RWPE1 (cell line): ENCODE measurements around the gene CST9.

Experiments
- CTCF ChIA-PET: fragments of 350-600 bp; sonication (Branson Sonifier 250); formaldehyde crosslinking; extraction: SDS; loops from one replicate; lab custom pipeline; 2021; lab: Yijun Ruan, JAX
- POLR2A ChIA-PET: fragments of 400-600 bp; formaldehyde crosslinking; extraction: SDS; loops from one replicate; lab custom pipeline; 2020; ENCODE audit warnings: antibody characterized with exemption; ENCODE audit not compliant: low non-redundant PET; lab: Yijun Ruan, JAX
- DNase-seq: peaks from one replicate; pipeline ENCODE4 v3.0.0; 2012; ENCODE audit warnings: low spot score
- H3K27ac ChIP-seq: fragments of 450-650 bp; 2 replicates; pipeline ENCODE4 v1.5.1; 2017
- CTCF ChIP-seq: fragments of 450-650 bp; conservative IDR thresholded peaks from 2 replicates; pipeline ENCODE4 v1.5.1; 2017; ENCODE audit warnings: low read depth, mild to moderate bottlenecking

CST9 gene

GRCh38 chr20:23644164-23644563 is 38.4 kb upstream of the CST9 start:
- ChIA-PET CTCF (no interaction called here), POLR2A (no interaction called here)
- no peak overlapping the region for H3K27ac ChIP-seq
- no peak for DNase-seq
- no peak for TF ChIP-seq CTCF

- no peak for DNase-seq
- TF ChIP-seq CTCF = no peak
- POLR2A ChIA-PET = no interaction called here
- CTCF ChIA-PET = no interaction called here
- no peak overlapping the region for H3K27ac ChIP-seq
Observed at GRCh38 chr20:23643659-23644058, 37.9 kb upstream of the CST9 start.

- H3K27ac ChIP-seq = peak overlapping the region; percentile 49
- POLR2A ChIA-PET = no interaction called here
- TF ChIP-seq CTCF = no peak
- DNase-seq = peak; percentile 53
- CTCF ChIA-PET = no interaction called here
Observed at GRCh38 chr20:23641936-23642751, 36.4 kb upstream of the CST9 start.

GRCh38 chr20:23640671-23641667 is 35.3 kb upstream of the CST9 start:
- DNase-seq = no peak
- ChIA-PET POLR2A (no interaction called here), CTCF (no interaction called here)
- TF ChIP-seq CTCF = no peak
- H3K27ac ChIP-seq = peak overlapping the region; percentile 92; the same call in 1 of the 2 replicates

GRCh38 chr20:23640018-23640601 is 34.4 kb upstream of the CST9 start:
- no peak for TF ChIP-seq CTCF
- POLR2A ChIA-PET = no interaction called here
- peak overlapping the region; percentile 92 for H3K27ac ChIP-seq
- DNase-seq = no peak
- CTCF ChIA-PET = no interaction called here

GRCh38 chr20:23639490-23639958 is 33.8 kb upstream of the CST9 start:
- DNase-seq = no peak
- no peak for TF ChIP-seq CTCF
- peak overlapping the region; percentile 92 for H3K27ac ChIP-seq
- CTCF ChIA-PET = no interaction called here
- POLR2A ChIA-PET = no interaction called here
